SK-N-SH (cell line): ENCODE results near the gene LHFPL4. TPM values are rescaled to one million over a fixed set of nuclear protein-coding genes. Genes with fewer than 3 reads are reported as not detected.

Source experiments
- CTCF ChIA-PET: fragments of 300-600, 350-600 bp; formaldehyde crosslinking; extraction: SDS; loops from one replicate; lab custom pipeline; 2021; lab: Yijun Ruan, JAX
- POLR2A ChIA-PET: fragments of 350-600 bp; sonication (Branson Sonifier 250); formaldehyde crosslinking; extraction: SDS; loops from one replicate; lab custom pipeline; 2020; ENCODE audit warnings: antibody characterized with exemption, inconsistent platforms; lab: Yijun Ruan, JAX
- DNase-seq: peaks from one replicate; pipeline ENCODE4 v3.0.0; 2012
- H2AFZ ChIP-seq: fragments of 200-600 bp; sonication (generic); 2 replicates; pipeline ENCODE4 v1.8.1; 2016; ENCODE audit warnings: antibody characterized with exemption, mild to moderate bottlenecking, low read depth
- H3F3A ChIP-seq: fragments of 200-600 bp; sonication (generic); replicated peaks from 2 replicates; pipeline ENCODE3; 2016; ENCODE audit warnings: antibody characterized with exemption, mild to moderate bottlenecking; ENCODE audit not compliant: insufficient read depth
- H3K27ac ChIP-seq, 2 experiments: fragments of 200-500 bp in 1 of 2; fragments of 200-600 bp in 1 of 2; sonication (Bioruptor generic) in 1 of 2; sonication (generic), shearing (Covaris generic) in 1 of 2; 2 replicates each; pipeline versions ENCODE4 v1.5.1 to v1.6.1; 2014 to 2016; ENCODE audit warnings: low read depth in 2 of 2, inconsistent platforms in 1 of 2, low read length in 1 of 2, mild to moderate bottlenecking in 1 of 2, mixed read lengths in 1 of 2
- H3K27me3 ChIP-seq: fragments of 200-600 bp; sonication (generic), shearing (Covaris generic); 2 replicates; pipeline ENCODE4 v1.6.1; 2016; ENCODE audit warnings: mixed run types; ENCODE audit not compliant: insufficient read depth
- H3K36me3 ChIP-seq, 2 experiments: fragments of 200-500 bp in 1 of 2; fragments of 200-600 bp in 1 of 2; sonication (Bioruptor generic) in 1 of 2; sonication (generic) in 1 of 2; replicated peaks in 1 of 2; 2 replicates each; pipeline versions ENCODE3 to v1.5.1; 2014 to 2016; ENCODE audit warnings: low read length in 1 of 2, mild to moderate bottlenecking in 1 of 2; ENCODE audit not compliant: insufficient read depth in 2 of 2, control insufficient read depth in 1 of 2
- H3K4me1 ChIP-seq, 2 experiments: fragments of 200-500 bp in 1 of 2; fragments of 200-600 bp in 1 of 2; sonication (Bioruptor generic) in 1 of 2; sonication (generic), shearing (Covaris generic) in 1 of 2; 2 replicates each; pipeline versions ENCODE4 v1.5.1 to v1.6.1; 2014 to 2016; ENCODE audit warnings: low read depth in 1 of 2, low read length in 1 of 2, mixed run types in 1 of 2; ENCODE audit not compliant: insufficient read depth in 2 of 2, control insufficient read depth in 1 of 2
- H3K4me2 ChIP-seq: fragments of 200-600 bp; sonication (generic), shearing (Covaris generic); 2 replicates; pipeline ENCODE4 v1.6.1; 2017; ENCODE audit warnings: mixed run types
- H3K4me3 ChIP-seq, 2 experiments: fragments of 200-500 bp in 1 of 2; fragments of 200-600 bp in 1 of 2; sonication (Bioruptor generic) in 1 of 2; sonication (generic), shearing (Covaris generic) in 1 of 2; 2 replicates each; pipeline versions ENCODE4 v1.5.1 to v1.8.1; 2014 to 2016; ENCODE audit warnings: low read depth in 2 of 2, inconsistent platforms in 1 of 2, low read length in 1 of 2, mild to moderate bottlenecking in 1 of 2, mixed read lengths in 1 of 2, moderate library complexity in 1 of 2
- H3K79me2 ChIP-seq: fragments of 200-600 bp; sonication (generic); 2 replicates; pipeline ENCODE4 v1.8.1; 2017; ENCODE audit warnings: mild to moderate bottlenecking; ENCODE audit not compliant: insufficient read depth
- H3K9ac ChIP-seq: fragments of 200-600 bp; sonication (generic); 2 replicates; pipeline ENCODE4 v1.6.1; 2017; ENCODE audit warnings: mixed run types
- H3K9me2 ChIP-seq: fragments of 200-600 bp; sonication (generic); 2 replicates; pipeline ENCODE4 v1.6.1; 2017; ENCODE audit warnings: mixed run types
- H3K9me3 ChIP-seq: fragments of 200-600 bp; sonication (generic); 2 replicates; pipeline ENCODE4 v1.6.1; 2017; ENCODE audit warnings: mixed run types, mild to moderate bottlenecking, moderate library complexity
- H4K20me1 ChIP-seq: fragments of 200-600 bp; sonication (generic); 2 replicates; pipeline ENCODE4 v1.6.1; 2017; ENCODE audit warnings: mild to moderate bottlenecking, mixed run types; ENCODE audit not compliant: insufficient read depth
- CHD2 ChIP-seq: fragments of 150-350 bp; IDR thresholded peaks from 2 replicates; pipeline ENCODE4 v1.6.1; 2018; ENCODE audit warnings: low read length; ENCODE audit not compliant: partially characterized antibody
- EP300 ChIP-seq, 2 experiments: IDR thresholded peaks; 2 replicates each; pipeline versions ENCODE4 v1.4.0 to v1.6.1; 2012; ENCODE audit warnings: borderline replicate concordance in 1 of 2, low read depth in 1 of 2, low read length in 1 of 2
- FOXJ3 ChIP-seq: sonication (generic); formaldehyde crosslinking; IDR thresholded peaks from 2 replicates; pipeline ENCODE4 v1.5.1; 2020; ENCODE audit warnings: mild to moderate bottlenecking, missing genetic modification reagents
- FOXM1 ChIP-seq: IDR thresholded peaks from 2 replicates; pipeline ENCODE4 v1.4.0; 2012; ENCODE audit warnings: low read depth, mild to moderate bottlenecking
- IRF3 ChIP-seq: fragments of 150-350 bp; IDR thresholded peaks from 2 replicates; pipeline ENCODE4 v1.6.1; 2016; ENCODE audit warnings: mild to moderate bottlenecking, low read depth, low read length
- MXI1 ChIP-seq: IDR thresholded peaks from 2 replicates; pipeline ENCODE4 v1.6.1; 2012; ENCODE audit warnings: mild to moderate bottlenecking, low read depth, low read length, improper control_type of control experiment
- POLR2AphosphoS5 ChIP-seq: IDR thresholded peaks from 2 replicates; pipeline ENCODE4 v1.6.1; 2012; ENCODE audit warnings: low read depth, low read length
- RCOR1 ChIP-seq: fragments of 150-350 bp; IDR thresholded peaks from 2 replicates; pipeline ENCODE4 v1.6.1; 2017; ENCODE audit warnings: antibody characterized with exemption, low read length
- RFX5 ChIP-seq: IDR thresholded peaks from 2 replicates; pipeline ENCODE4 v1.6.1; 2012; ENCODE audit warnings: mild to moderate bottlenecking, improper control_type of control experiment, low read length
- RXRA ChIP-seq: IDR thresholded peaks from 2 replicates; pipeline ENCODE4 v1.4.0; 2012; ENCODE audit warnings: low read depth, mild to moderate bottlenecking, borderline replicate concordance
- SMC3 ChIP-seq: IDR thresholded peaks from 2 replicates; pipeline ENCODE4 v1.6.1; 2012; ENCODE audit warnings: low read depth, low read length, improper control_type of control experiment
- TEAD4 ChIP-seq: IDR thresholded peaks from 2 replicates; pipeline ENCODE4 v1.4.0; 2012; ENCODE audit warnings: mild to moderate bottlenecking, borderline replicate concordance; ENCODE audit not compliant: insufficient read depth
- USF1 ChIP-seq: IDR thresholded peaks from 2 replicates; pipeline ENCODE4 v1.4.0; 2012; ENCODE audit warnings: low read depth, borderline replicate concordance
- WGBS: methylation state at CpG from one replicate; pipeline ENCODE4 v1.1.6; 2017; ENCODE audit warnings: low lambda C conversion rate; 5-methylcytosine and 5-hydroxymethylcytosine counted together
- polyA plus RNA-seq, 3 experiments: library from polyadenylated mRNA; depleted of rRNA; stranded (reverse); fragments of >200 nt; gene quantifications; 2 replicates each; pipeline ENCODE4 v1.2.3, GENCODE V29; 2012
- TF ChIP-seq, protein P1 (sequence below): IDR thresholded peaks from 2 replicates; pipeline ENCODE4 v1.6.1; 2012; ENCODE audit warnings: mild to moderate bottlenecking, low read depth, low read length, moderate library complexity

The LHFPL4 gene
- polyA plus RNA-seq, 1 of the 3 experiments (the other 2 are of a cell fraction) = 0.39 TPM

GRCh38 chr3:9550999-9551398 is 2.6 kb downstream of the LHFPL4 start:
- Histone ChIP-seq H3K4me1 (peaks cover 0 to 12% of the 10 kb centered on the region in 2 experiments; a peak in 2 of 4 replicates), H3K36me3 (no peaks in the 10 kb centered on the region), H3K27me3 (no peaks in the 10 kb centered on the region), H3K4me3 (no peak overlapping the region), H3K9me2 (no peaks in the 10 kb centered on the region), H3K4me2 (no peak overlapping the region), H3F3A (no peaks in the 10 kb centered on the region), H3K27ac (no peak overlapping the region), H4K20me1 (no peaks in the 10 kb centered on the region), H3K9ac (no peak overlapping the region), H3K9me3 (no peaks in the 10 kb centered on the region), H2AFZ (no peak overlapping the region), H3K79me2 (no peaks in the 10 kb centered on the region)
- DNase-seq = no peak
- ChIA-PET CTCF (interaction anchor here (2.2 kb wide), 1 partner anchor 47 kb away, joined by 7 read pairs; no protein-coding TSS in a partner anchor), POLR2A (no interaction called here)
- no peak for TF ChIP-seq RCOR1
- WGBS = 35% methylated on average over 1 of the region's 1 CpG

DNA sequence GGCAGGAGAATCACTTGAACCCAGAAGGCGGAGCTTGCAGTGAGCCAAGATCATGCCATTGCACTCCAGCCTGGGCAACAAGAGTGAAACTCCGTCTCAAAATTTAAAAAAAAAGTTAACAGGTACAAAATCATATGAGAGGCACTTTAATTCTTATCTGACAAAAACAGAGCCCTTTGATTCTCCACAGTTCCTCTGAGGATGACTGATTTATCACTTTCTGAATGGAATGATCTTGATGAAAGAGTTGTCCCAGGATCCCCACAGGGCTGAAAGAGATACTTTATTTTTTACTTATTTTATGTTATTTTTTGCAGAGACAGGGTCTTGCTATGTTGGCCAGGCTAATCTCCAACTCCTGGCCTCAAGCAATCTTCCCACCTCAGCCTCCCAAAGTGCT is 4.0 kb downstream of the LHFPL4 start:
- TF ChIP-seq FOXM1 (no peak), MXI1 (no peak), CHD2 (no peak), RFX5 (no peak), RXRA (no peak), SMC3 (no peak), USF1 (no peak), EP300 (IDR thresholded peaks at IDR 0.05; ENCODE audit: borderline replicate concordance in 1 of 2, low read depth in 1 of 2, low read length in 1 of 2) (no peak), FOXJ3 (no peak), IRF3 (no peak), POLR2AphosphoS5 (no peak), TEAD4 (no peak)
- TF ChIP-seq, protein P1, sequence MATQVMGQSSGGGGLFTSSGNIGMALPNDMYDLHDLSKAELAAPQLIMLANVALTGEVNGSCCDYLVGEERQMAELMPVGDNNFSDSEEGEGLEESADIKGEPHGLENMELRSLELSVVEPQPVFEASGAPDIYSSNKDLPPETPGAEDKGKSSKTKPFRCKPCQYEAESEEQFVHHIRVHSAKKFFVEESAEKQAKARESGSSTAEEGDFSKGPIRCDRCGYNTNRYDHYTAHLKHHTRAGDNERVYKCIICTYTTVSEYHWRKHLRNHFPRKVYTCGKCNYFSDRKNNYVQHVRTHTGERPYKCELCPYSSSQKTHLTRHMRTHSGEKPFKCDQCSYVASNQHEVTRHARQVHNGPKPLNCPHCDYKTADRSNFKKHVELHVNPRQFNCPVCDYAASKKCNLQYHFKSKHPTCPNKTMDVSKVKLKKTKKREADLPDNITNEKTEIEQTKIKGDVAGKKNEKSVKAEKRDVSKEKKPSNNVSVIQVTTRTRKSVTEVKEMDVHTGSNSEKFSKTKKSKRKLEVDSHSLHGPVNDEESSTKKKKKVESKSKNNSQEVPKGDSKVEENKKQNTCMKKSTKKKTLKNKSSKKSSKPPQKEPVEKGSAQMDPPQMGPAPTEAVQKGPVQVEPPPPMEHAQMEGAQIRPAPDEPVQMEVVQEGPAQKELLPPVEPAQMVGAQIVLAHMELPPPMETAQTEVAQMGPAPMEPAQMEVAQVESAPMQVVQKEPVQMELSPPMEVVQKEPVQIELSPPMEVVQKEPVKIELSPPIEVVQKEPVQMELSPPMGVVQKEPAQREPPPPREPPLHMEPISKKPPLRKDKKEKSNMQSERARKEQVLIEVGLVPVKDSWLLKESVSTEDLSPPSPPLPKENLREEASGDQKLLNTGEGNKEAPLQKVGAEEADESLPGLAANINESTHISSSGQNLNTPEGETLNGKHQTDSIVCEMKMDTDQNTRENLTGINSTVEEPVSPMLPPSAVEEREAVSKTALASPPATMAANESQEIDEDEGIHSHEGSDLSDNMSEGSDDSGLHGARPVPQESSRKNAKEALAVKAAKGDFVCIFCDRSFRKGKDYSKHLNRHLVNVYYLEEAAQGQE = no peak
- POLR2A ChIA-PET = no interaction called here

More for the DNA sequence above, 4.0 kb downstream of the LHFPL4 start:
- Histone ChIP-seq H3F3A (no peaks in the 10 kb centered on the region), H3K79me2 (no peaks in the 10 kb centered on the region), H3K4me3 (no peak overlapping the region), H3K27me3 (no peaks in the 10 kb centered on the region), H4K20me1 (no peaks in the 10 kb centered on the region), H3K27ac (no peak overlapping the region), H3K9me3 (no peaks in the 10 kb centered on the region), H2AFZ (no peak overlapping the region), H3K4me2 (no peak overlapping the region), H3K9ac (no peak overlapping the region), H3K36me3 (no peaks in the 10 kb centered on the region), H3K4me1 (peaks cover 0 to 12% of the 10 kb centered on the region in 2 experiments; a peak in 2 of 4 replicates), H3K9me2 (no peaks in the 10 kb centered on the region)
- DNase-seq = no peak
- CTCF ChIA-PET = no interaction called here
- 53% methylated on average over 2 of the region's 2 CpGs for WGBS
